Psoas muscle (tissue), 8 donors: ENCODE data around the gene CASP10. TPM values are rescaled to one million over a fixed set of nuclear protein-coding genes. Genes with fewer than 3 reads are reported as not detected.

Source experiments
- ATAC-seq, 4 donors: fragments of 200-7000 bp; cut with Tn5 transposase; one replicate each; pipeline ENCODE4 v1.9.1; 2020; ENCODE audit warnings: moderate library complexity in 3 of 4, mild to moderate bottlenecking in 2 of 4
- DNase-seq, 2 donors: peaks; one replicate each; pipeline ENCODE4 v3.0.0-alpha.2; 2020
- H3K27ac ChIP-seq: fragments of 200-600 bp; one replicate; pipeline ENCODE4 v1.8.0; 2022
- H3K27me3 ChIP-seq, 3 donors: fragments of 200-600 bp in 1 of 3; one replicate each; pipeline versions ENCODE4 v1.6.1 to v1.8.0; 2013 to 2022; ENCODE audit warnings: low read length in 2 of 3, mild to moderate bottlenecking in 2 of 3, moderate library complexity in 1 of 3; ENCODE audit not compliant: insufficient read depth in 3 of 3
- H3K36me3 ChIP-seq, 2 donors: fragments of 200-600 bp in 1 of 2; one replicate each; pipeline versions ENCODE4 v1.6.1 to v1.8.0; 2013 to 2022; ENCODE audit warnings: low read depth in 1 of 2, mild to moderate bottlenecking in 1 of 2, moderate library complexity in 1 of 2; ENCODE audit not compliant: insufficient read depth in 1 of 2
- H3K4me1 ChIP-seq: fragments of 200-600 bp; one replicate; pipeline ENCODE4 v1.8.0; 2022
- H3K4me3 ChIP-seq: fragments of 200-600 bp; one replicate; pipeline ENCODE4 v1.8.0; 2022; ENCODE audit warnings: mild to moderate bottlenecking
- H3K9me3 ChIP-seq: fragments of 200-600 bp; one replicate; pipeline ENCODE4 v1.8.0; 2022
- CTCF ChIP-seq: fragments of 200-600 bp; IDR thresholded peaks from one replicate; pipeline ENCODE4 v1.8.0; 2022; ENCODE audit warnings: antibody characterized with exemption
- WGBS, 3 donors: extraction: QIAGEN DNeasy Blood & Tissue Kit; methylation state at CpG; one replicate each; pipeline versions ENCODE4 v1.1.6 to v1.1.7; 2013; 5-methylcytosine and 5-hydroxymethylcytosine counted together
- intact Hi-C, 2 donors: fragments of 100-400 bp; cut with DNase I; formaldehyde crosslinking; loops; one replicate each; pipeline versions ENCODE4 v1.11.0 to v1.14.2; 2022
- polyA plus RNA-seq, 3 donors: library from polyadenylated mRNA; stranded (reverse); fragments of 200-250 nt; gene quantifications; one replicate each; pipeline ENCODE4 v1.2.3, GENCODE V29; 2013
- total RNA-seq, 4 donors: library from RNA; stranded (reverse); fragmentation: NEBNext Ultra II Directional in 2 of 4; extraction: Animal tissue kit (Norgen Biotek cat#: 25700) in 2 of 4; gene quantifications; one replicate each; pipeline versions ENCODE4 v1.2.1 to v1.2.4, GENCODE V29; 2021 to 2023
- donor health status: healthy with polysubstance abuse.
- donor health status: DM: no; HTN: no; CAD: no; lungs with moderate emphysema.
- donor health status: Bipolar disorder and iron deficiency.
- donor health status: healthy.
- donor health status: DM: yes; HTN: yes; CAD: no.
- donor health status: DM: no; HTN: no; CAD: no.
- donor health status: DM: no; HTN: no; CAD: no.
- donor health status: DM: yes; HTN: yes; CAD: no.

Gene CASP10
- total and polyA plus RNA-seq, 7 donors, result 0.90 to 3.8 (median 2.3) TPM

DNA sequence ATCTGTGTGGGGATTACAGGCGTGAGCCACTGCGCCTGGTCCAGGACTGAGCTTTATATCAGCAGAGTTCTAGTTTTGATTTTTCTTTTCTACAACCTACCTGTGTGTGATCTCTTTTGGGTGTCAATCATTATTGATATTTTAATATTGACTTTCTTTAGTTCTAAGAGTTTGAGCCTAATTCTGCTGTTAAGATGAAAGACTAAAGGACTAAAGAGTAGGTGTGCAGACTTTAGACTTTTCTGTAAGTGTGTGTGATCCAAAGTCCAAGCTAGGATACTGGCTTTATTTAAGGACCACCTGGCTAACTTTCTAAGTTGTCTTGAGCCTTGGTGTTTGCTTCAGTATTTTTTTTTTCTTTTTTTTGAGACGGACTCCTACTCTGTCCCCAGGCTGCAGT is 12.4 kb downstream of the CASP10 start:
- H3K27me3 ChIP-seq, result no peaks in the 10 kb centered on the region
- ATAC-seq (no peak), DNase-seq (no peak)
- no peak overlapping the region for H3K27ac ChIP-seq
- peaks cover 0 to 4% of the 10 kb centered on the region in 2 donors for H3K36me3 ChIP-seq
- no peak overlapping the region for H3K4me3 ChIP-seq
- TF ChIP-seq CTCF, result no peak
- intact Hi-C loops, result no loop called here
- H3K9me3 ChIP-seq, result no peaks in the 10 kb centered on the region
- 58 to 71% (median 68%) methylated on average over 3 of the region's 3 CpGs for WGBS, 3 donors
- H3K4me1 ChIP-seq, result no peaks in the 10 kb centered on the region

- H3K27ac ChIP-seq, result no peak overlapping the region
- no peaks in the 10 kb centered on the region for H3K9me3 ChIP-seq
- no peak for DNase-seq
- intact Hi-C loops, result no loop called here
- 65 to 79% (median 71%) methylated on average over 3 of the region's 3 CpGs for WGBS, 3 donors
- no peak for ATAC-seq
- no peaks in the 10 kb centered on the region for H3K4me1 ChIP-seq
- no peak overlapping the region for H3K4me3 ChIP-seq
- TF ChIP-seq CTCF, result no peak
- peaks cover 0 to 4% of the 10 kb centered on the region in 2 donors for H3K36me3 ChIP-seq
- no peaks in the 10 kb centered on the region for H3K27me3 ChIP-seq
Measured at GRCh38 chr2:201196003-201196402, 13.1 kb downstream of the CASP10 start.

DNA sequence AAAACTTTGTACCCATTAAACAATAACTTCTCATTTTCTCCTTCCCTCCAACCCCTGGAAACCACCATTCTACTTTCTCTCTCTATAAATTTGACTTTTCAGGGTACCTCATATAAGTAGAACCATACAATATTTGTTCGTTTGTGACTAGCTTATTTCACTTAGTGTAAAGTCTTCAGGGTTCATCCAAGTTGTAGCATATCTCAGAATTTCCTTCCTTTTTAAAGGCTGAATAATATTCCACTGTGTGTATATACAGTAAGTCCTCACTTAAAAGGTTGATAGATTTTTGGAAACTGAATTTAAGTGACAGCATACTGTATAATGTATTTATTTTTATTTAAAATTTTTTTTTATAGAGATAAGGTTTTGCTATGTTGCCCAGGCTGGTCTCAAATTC is 13.9 kb downstream of the CASP10 start:
- 83 to 93% (median 91%) methylated on average over 1 of the region's 1 CpG for WGBS, 3 donors
- ATAC-seq (no peak), DNase-seq (no peak)
- Histone ChIP-seq H3K27ac (no peak overlapping the region), H3K36me3 (peaks cover 0 to 4% of the 10 kb centered on the region in 2 donors), H3K4me3 (no peak overlapping the region), H3K9me3 (no peaks in the 10 kb centered on the region), H3K4me1 (no peaks in the 10 kb centered on the region), H3K27me3 (no peaks in the 10 kb centered on the region)
- TF ChIP-seq CTCF, result no peak
- intact Hi-C loops, result no loop called here

DNA sequence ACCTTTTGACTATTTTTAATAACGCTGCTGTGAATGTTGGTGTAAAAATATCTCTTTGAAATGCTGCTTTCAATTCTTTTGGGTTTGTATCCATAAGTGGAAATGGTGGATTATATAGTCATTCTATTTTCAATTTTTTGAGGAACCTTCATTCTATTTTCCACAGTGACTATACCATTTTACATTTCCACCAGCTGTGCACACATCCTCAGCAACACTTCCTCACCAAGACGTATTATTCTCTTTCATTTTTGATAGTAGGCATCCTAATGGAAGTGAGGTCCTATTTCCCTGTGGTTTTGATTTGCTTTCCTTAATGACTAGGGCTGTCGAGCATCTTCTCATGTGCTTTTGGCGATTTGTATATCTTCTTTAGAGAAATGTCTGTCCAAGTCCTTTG is 14.8 kb downstream of the CASP10 start:
- H3K27me3 ChIP-seq, result no peaks in the 10 kb centered on the region
- DNase-seq, result no peak
- intact Hi-C loops, result no loop called here
- no peak for TF ChIP-seq CTCF
- no peak overlapping the region for H3K4me3 ChIP-seq
- WGBS, 3 donors, result 64 to 76% (median 67%) methylated on average over 4 of the region's 4 CpGs
- H3K4me1 ChIP-seq, result no peaks in the 10 kb centered on the region
- peaks cover 0 to 4% of the 10 kb centered on the region in 2 donors for H3K36me3 ChIP-seq
- no peak overlapping the region for H3K27ac ChIP-seq
- no peaks in the 10 kb centered on the region for H3K9me3 ChIP-seq
- no peak for ATAC-seq

- intact Hi-C loops, result no loop called here
- no peak for DNase-seq
Measured at GRCh38 chr2:201199847-201200246, 16.9 kb downstream of the CASP10 start.

More at GRCh38 chr2:201199847-201200246, 16.9 kb downstream of the CASP10 start:
- Histone ChIP-seq H3K27ac (no peak overlapping the region), H3K9me3 (no peaks in the 10 kb centered on the region), H3K4me3 (no peak overlapping the region), H3K4me1 (no peaks in the 10 kb centered on the region), H3K27me3 (no peaks in the 10 kb centered on the region), H3K36me3 (no peaks in the 10 kb centered on the region)
- ATAC-seq, result no peak
- no peak for TF ChIP-seq CTCF
- 70 to 88% (median 72%) methylated on average over 5 of the region's 5 CpGs for WGBS, 3 donors
